NCI-H2196 (cell line): ENCODE results near the gene PPP2R2D.

ENCODE experiments used
- DNase-seq: peaks from one replicate; lab custom pipeline; 2025; ENCODE audit not compliant: unreplicated experiment; lab: John Stamatoyannopoulos, UW

The PPP2R2D gene

GRCh38 chr10:131926253-131926652, 25.4 kb downstream of the PPP2R2D start:
- DNase-seq = no peak

- no peak for DNase-seq
Observed at GRCh38 chr10:131926743-131927595, 26.2 kb downstream of the PPP2R2D start.

- no peak for DNase-seq
Observed at GRCh38 chr10:131928248-131929095, 27.7 kb downstream of the PPP2R2D start.

- no peak for DNase-seq
Observed at GRCh38 chr10:131929122-131929845, 28.5 kb downstream of the PPP2R2D start.

GRCh38 chr10:131930150-131930549, 29.3 kb downstream of the PPP2R2D start:
- DNase-seq = no peak

GRCh38 chr10:131930586-131931330, 29.9 kb downstream of the PPP2R2D start:
- no peak for DNase-seq

- DNase-seq = no peak
Observed at GRCh38 chr10:131931981-131932380, 31.2 kb downstream of the PPP2R2D start.

GRCh38 chr10:131933016-131933695, 32.3 kb downstream of the PPP2R2D start:
- no peak for DNase-seq

GRCh38 chr10:131933696-131934086, 32.9 kb downstream of the PPP2R2D start:
- no peak for DNase-seq

GRCh38 chr10:131934769-131935168, 34.0 kb downstream of the PPP2R2D start:
- DNase-seq = no peak

GRCh38 chr10:131935260-131935659, 34.5 kb downstream of the PPP2R2D start:
- DNase-seq = no peak

- DNase-seq = no peak
Observed at GRCh38 chr10:131936294-131936693, 35.5 kb downstream of the PPP2R2D start.

- DNase-seq = no peak
Observed at GRCh38 chr10:131936736-131937135, 35.9 kb downstream of the PPP2R2D start.

- no peak for DNase-seq
Observed at GRCh38 chr10:131937836-131938235, 37.0 kb downstream of the PPP2R2D start.

- no peak for DNase-seq
Observed at GRCh38 chr10:131938681-131939080, 37.9 kb downstream of the PPP2R2D start.

- no peak for DNase-seq
Observed at GRCh38 chr10:131942455-131942854, 41.6 kb downstream of the PPP2R2D start.

- DNase-seq = no peak
Observed at GRCh38 chr10:131943021-131943814, 42.4 kb downstream of the PPP2R2D start.

- no peak for DNase-seq
Observed at GRCh38 chr10:131944412-131944811, 43.6 kb downstream of the PPP2R2D start.

- DNase-seq = no peak
Observed at GRCh38 chr10:131944976-131945695, 44.3 kb downstream of the PPP2R2D start.
